Activated T-cell treated with anti-CD3 and anti-CD28 coated beads, Interleukin-2, amount 50 U/mL, for 72 hours (primary cell): ENCODE data around the gene MEGF11. TPM values are rescaled to one million over a fixed set of nuclear protein-coding genes. Genes with fewer than 3 reads are reported as not detected.

ENCODE experiments used
- ATAC-seq, 2 donors: fragments of 150-1000 bp; cut with Tn5 transposase; replicated peaks in 1 of 2; 2 replicates each; pipeline ENCODE4 v1.10.0; 2021; ENCODE audit warnings: moderate library complexity in 2 of 2, mild to moderate bottlenecking in 1 of 2
- DNase-seq, 2 donors: peaks; one replicate each; pipeline ENCODE4 v3.0.0; 2021 to 2022; ENCODE audit warnings: mixed read lengths in 1 of 2
- H3K27ac Mint-ChIP-seq: one replicate; pipeline ENCODE4 v1.8.0; 2022; ENCODE audit warnings: mild to moderate bottlenecking, moderate library complexity, mixed read lengths
- H3K27me3 Mint-ChIP-seq: one replicate; pipeline ENCODE4 v1.8.0; 2022; ENCODE audit warnings: low read depth, mixed read lengths
- H3K36me3 Mint-ChIP-seq, 2 donors: one replicate each; pipeline ENCODE4 v1.8.0; 2022; ENCODE audit warnings: mixed read lengths in 2 of 2, mild to moderate bottlenecking in 1 of 2; ENCODE audit not compliant: insufficient read depth in 2 of 2
- H3K4me1 Mint-ChIP-seq: one replicate; pipeline ENCODE4 v1.8.0; 2022; ENCODE audit warnings: low read depth, mixed read lengths
- H3K4me3 Mint-ChIP-seq, 2 donors: one replicate each; pipeline ENCODE4 v1.8.0; 2022; ENCODE audit warnings: mild to moderate bottlenecking in 2 of 2, mixed read lengths in 2 of 2, moderate library complexity in 2 of 2
- H3K9me3 Mint-ChIP-seq, 2 donors: one replicate each; pipeline ENCODE4 v1.8.0; 2022; ENCODE audit warnings: mixed read lengths in 2 of 2
- total RNA-seq, 2 donors: library from RNA; stranded (reverse); gene quantifications; one replicate each; pipeline ENCODE4 v1.2.3, GENCODE V29; 2022

Gene MEGF11
- total RNA-seq, 2 donors from 2014 or later: not detected

GRCh38 chr15:66076591-66077319 is 176.8 kb downstream of the MEGF11 start:
- no peak for DNase-seq
- H3K4me3 Mint-ChIP-seq: no peak overlapping the region
- H3K27me3 Mint-ChIP-seq: peaks cover 8% of the 10 kb centered on the region
- no peak overlapping the region for H3K27ac Mint-ChIP-seq
- no peaks in the 10 kb centered on the region for H3K9me3 Mint-ChIP-seq
- H3K36me3 Mint-ChIP-seq: no peaks in the 10 kb centered on the region
- ATAC-seq: no peak
- no peaks in the 10 kb centered on the region for H3K4me1 Mint-ChIP-seq

- no peak for ATAC-seq
- Mint-ChIP-seq H3K9me3 (no peaks in the 10 kb centered on the region), H3K36me3 (no peaks in the 10 kb centered on the region), H3K4me1 (no peaks in the 10 kb centered on the region), H3K27ac (no peak overlapping the region), H3K4me3 (no peak overlapping the region), H3K27me3 (peaks cover 8% of the 10 kb centered on the region)
- DNase-seq: no peak
These were observed 177.6 kb downstream of the MEGF11 start for GRCh38 chr15:66075947-66076346.

GRCh38 chr15:66072616-66073361 is 180.8 kb downstream of the MEGF11 start:
- DNase-seq: no peak
- H3K36me3 Mint-ChIP-seq: no peaks in the 10 kb centered on the region
- H3K9me3 Mint-ChIP-seq: no peaks in the 10 kb centered on the region
- H3K27me3 Mint-ChIP-seq: peaks cover 7% of the 10 kb centered on the region
- no peak overlapping the region for H3K4me3 Mint-ChIP-seq
- ATAC-seq: no peak
- H3K27ac Mint-ChIP-seq: no peak overlapping the region
- no peaks in the 10 kb centered on the region for H3K4me1 Mint-ChIP-seq

GRCh38 chr15:66071921-66072295 is 181.6 kb downstream of the MEGF11 start:
- no peaks in the 10 kb centered on the region for H3K9me3 Mint-ChIP-seq

GRCh38 chr15:66071160-66071920 is 182.2 kb downstream of the MEGF11 start:
- Mint-ChIP-seq H3K4me1 (no peaks in the 10 kb centered on the region), H3K27me3 (no peaks in the 10 kb centered on the region), H3K36me3 (no peaks in the 10 kb centered on the region), H3K9me3 (no peaks in the 10 kb centered on the region), H3K4me3 (no peak overlapping the region), H3K27ac (no peak overlapping the region)
- DNase-seq (no peak), ATAC-seq (no peak)

More at GRCh38 chr15:66071921-66072295, 181.6 kb downstream of the MEGF11 start:
- no peak overlapping the region for H3K27ac Mint-ChIP-seq
- H3K4me3 Mint-ChIP-seq: no peak overlapping the region
- no peak for DNase-seq
- H3K27me3 Mint-ChIP-seq: no peaks in the 10 kb centered on the region
- no peaks in the 10 kb centered on the region for H3K4me1 Mint-ChIP-seq
- ATAC-seq: no peak
- H3K36me3 Mint-ChIP-seq: no peaks in the 10 kb centered on the region

GRCh38 chr15:66070220-66070934 is 183.2 kb downstream of the MEGF11 start:
- H3K27me3 Mint-ChIP-seq: no peaks in the 10 kb centered on the region
- DNase-seq: no peak
- no peak overlapping the region for H3K4me3 Mint-ChIP-seq
- H3K36me3 Mint-ChIP-seq: no peaks in the 10 kb centered on the region
- H3K9me3 Mint-ChIP-seq: no peaks in the 10 kb centered on the region
- H3K4me1 Mint-ChIP-seq: no peaks in the 10 kb centered on the region
- ATAC-seq: no peak
- no peak overlapping the region for H3K27ac Mint-ChIP-seq

GRCh38 chr15:66069751-66070150 is 183.8 kb downstream of the MEGF11 start:
- no peak for ATAC-seq
- no peak overlapping the region for H3K4me3 Mint-ChIP-seq
- H3K4me1 Mint-ChIP-seq: no peaks in the 10 kb centered on the region
- no peaks in the 10 kb centered on the region for H3K36me3 Mint-ChIP-seq
- DNase-seq: no peak
- no peaks in the 10 kb centered on the region for H3K27me3 Mint-ChIP-seq
- no peak overlapping the region for H3K27ac Mint-ChIP-seq
- no peaks in the 10 kb centered on the region for H3K9me3 Mint-ChIP-seq

- Mint-ChIP-seq H3K27me3 (no peaks in the 10 kb centered on the region), H3K36me3 (no peaks in the 10 kb centered on the region), H3K4me1 (no peaks in the 10 kb centered on the region), H3K4me3 (no peak overlapping the region), H3K27ac (no peak overlapping the region), H3K9me3 (no peaks in the 10 kb centered on the region)
- ATAC-seq (no peak), DNase-seq (no peak)
These were observed 184.7 kb downstream of the MEGF11 start for GRCh38 chr15:66068801-66069200.

GRCh38 chr15:66067687-66068086 is 185.9 kb downstream of the MEGF11 start:
- Mint-ChIP-seq H3K36me3 (no peaks in the 10 kb centered on the region), H3K4me1 (no peaks in the 10 kb centered on the region), H3K4me3 (no peak overlapping the region), H3K9me3 (no peaks in the 10 kb centered on the region), H3K27ac (no peak overlapping the region), H3K27me3 (no peaks in the 10 kb centered on the region)
- DNase-seq: no peak
- no peak for ATAC-seq

GRCh38 chr15:66066481-66066880 is 187.1 kb downstream of the MEGF11 start:
- DNase-seq (no peak), ATAC-seq (no peak)
- H3K4me1 Mint-ChIP-seq: no peaks in the 10 kb centered on the region
- H3K27ac Mint-ChIP-seq: no peak overlapping the region
- H3K27me3 Mint-ChIP-seq: no peaks in the 10 kb centered on the region
- no peaks in the 10 kb centered on the region for H3K36me3 Mint-ChIP-seq
- no peaks in the 10 kb centered on the region for H3K9me3 Mint-ChIP-seq
- H3K4me3 Mint-ChIP-seq: no peak overlapping the region

GRCh38 chr15:66066005-66066404 is 187.5 kb downstream of the MEGF11 start:
- H3K4me1 Mint-ChIP-seq: no peaks in the 10 kb centered on the region
- no peaks in the 10 kb centered on the region for H3K9me3 Mint-ChIP-seq
- no peaks in the 10 kb centered on the region for H3K36me3 Mint-ChIP-seq
- H3K27me3 Mint-ChIP-seq: no peaks in the 10 kb centered on the region
- H3K4me3 Mint-ChIP-seq: no peak overlapping the region
- DNase-seq: no peak
- ATAC-seq: no peak
- H3K27ac Mint-ChIP-seq: no peak overlapping the region

GRCh38 chr15:66065325-66065724 is 188.2 kb downstream of the MEGF11 start:
- no peaks in the 10 kb centered on the region for H3K9me3 Mint-ChIP-seq
- no peak overlapping the region for H3K4me3 Mint-ChIP-seq
- H3K4me1 Mint-ChIP-seq: no peaks in the 10 kb centered on the region
- ATAC-seq (no peak), DNase-seq (no peak)
- H3K27me3 Mint-ChIP-seq: no peaks in the 10 kb centered on the region
- no peaks in the 10 kb centered on the region for H3K36me3 Mint-ChIP-seq
- no peak overlapping the region for H3K27ac Mint-ChIP-seq

GRCh38 chr15:66063147-66063546 is 190.4 kb downstream of the MEGF11 start:
- H3K27ac Mint-ChIP-seq: no peak overlapping the region
- no peaks in the 10 kb centered on the region for H3K36me3 Mint-ChIP-seq
- H3K4me3 Mint-ChIP-seq: no peak overlapping the region
- H3K4me1 Mint-ChIP-seq: no peaks in the 10 kb centered on the region
- no peaks in the 10 kb centered on the region for H3K9me3 Mint-ChIP-seq
- H3K27me3 Mint-ChIP-seq: no peaks in the 10 kb centered on the region
- ATAC-seq (no peak), DNase-seq (no peak)
